ENCODE measurements around the gene POLR3G. TPM values are rescaled to one million over a fixed set of nuclear protein-coding genes. Genes with fewer than 3 reads are reported as not detected.

The POLR3G gene
- total and polyA plus RNA-seq, 7 donors = 1.0 to 4.9 (median 1.8) TPM

DNA sequence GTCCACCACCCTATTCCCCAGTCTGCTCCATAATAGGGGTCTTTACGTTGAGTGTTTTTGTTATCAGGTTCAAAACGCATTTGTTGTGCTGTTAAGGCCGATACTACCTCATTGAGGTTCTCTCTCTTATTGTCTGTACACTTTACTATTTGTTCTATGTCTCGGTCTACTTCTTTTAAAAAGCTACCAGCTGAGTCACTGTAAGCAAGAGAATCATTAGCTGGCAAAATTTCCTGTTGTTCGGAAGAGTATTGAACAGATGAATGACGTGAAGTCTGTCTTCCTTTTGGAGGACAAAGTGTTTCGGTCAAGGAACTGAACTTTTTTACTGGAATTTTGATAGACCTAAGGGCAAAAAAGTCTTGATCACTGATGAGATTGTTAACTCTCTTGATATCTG lies 44.4 kb downstream of the POLR3G start:
- Histone ChIP-seq H3K36me3 (ENCODE audit: insufficient read depth in 1 of 2, low read depth in 1 of 2) (peaks cover 2 to 87% of the 10 kb centered on the region in 2 donors), H3K4me1 (no peaks in the 10 kb centered on the region), H3K9me3 (no peaks in the 10 kb centered on the region), H3K27me3 (ENCODE audit: insufficient read depth in 3 of 3, low read length in 2 of 3) (no peaks in the 10 kb centered on the region), H3K27ac (no peak overlapping the region), H3K4me3 (no peak overlapping the region)
- intact Hi-C loops (cut with DNase I) = no loop called here
- DNase-seq = no peak
- ATAC-seq = no peak
- 92 to 96% (median 94%) methylated on average over 7 of the region's 7 CpGs for WGBS, 3 donors
- TF ChIP-seq, protein P1, sequence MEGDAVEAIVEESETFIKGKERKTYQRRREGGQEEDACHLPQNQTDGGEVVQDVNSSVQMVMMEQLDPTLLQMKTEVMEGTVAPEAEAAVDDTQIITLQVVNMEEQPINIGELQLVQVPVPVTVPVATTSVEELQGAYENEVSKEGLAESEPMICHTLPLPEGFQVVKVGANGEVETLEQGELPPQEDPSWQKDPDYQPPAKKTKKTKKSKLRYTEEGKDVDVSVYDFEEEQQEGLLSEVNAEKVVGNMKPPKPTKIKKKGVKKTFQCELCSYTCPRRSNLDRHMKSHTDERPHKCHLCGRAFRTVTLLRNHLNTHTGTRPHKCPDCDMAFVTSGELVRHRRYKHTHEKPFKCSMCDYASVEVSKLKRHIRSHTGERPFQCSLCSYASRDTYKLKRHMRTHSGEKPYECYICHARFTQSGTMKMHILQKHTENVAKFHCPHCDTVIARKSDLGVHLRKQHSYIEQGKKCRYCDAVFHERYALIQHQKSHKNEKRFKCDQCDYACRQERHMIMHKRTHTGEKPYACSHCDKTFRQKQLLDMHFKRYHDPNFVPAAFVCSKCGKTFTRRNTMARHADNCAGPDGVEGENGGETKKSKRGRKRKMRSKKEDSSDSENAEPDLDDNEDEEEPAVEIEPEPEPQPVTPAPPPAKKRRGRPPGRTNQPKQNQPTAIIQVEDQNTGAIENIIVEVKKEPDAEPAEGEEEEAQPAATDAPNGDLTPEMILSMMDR (IDR thresholded peaks at IDR 0.05) = no peak

DNA sequence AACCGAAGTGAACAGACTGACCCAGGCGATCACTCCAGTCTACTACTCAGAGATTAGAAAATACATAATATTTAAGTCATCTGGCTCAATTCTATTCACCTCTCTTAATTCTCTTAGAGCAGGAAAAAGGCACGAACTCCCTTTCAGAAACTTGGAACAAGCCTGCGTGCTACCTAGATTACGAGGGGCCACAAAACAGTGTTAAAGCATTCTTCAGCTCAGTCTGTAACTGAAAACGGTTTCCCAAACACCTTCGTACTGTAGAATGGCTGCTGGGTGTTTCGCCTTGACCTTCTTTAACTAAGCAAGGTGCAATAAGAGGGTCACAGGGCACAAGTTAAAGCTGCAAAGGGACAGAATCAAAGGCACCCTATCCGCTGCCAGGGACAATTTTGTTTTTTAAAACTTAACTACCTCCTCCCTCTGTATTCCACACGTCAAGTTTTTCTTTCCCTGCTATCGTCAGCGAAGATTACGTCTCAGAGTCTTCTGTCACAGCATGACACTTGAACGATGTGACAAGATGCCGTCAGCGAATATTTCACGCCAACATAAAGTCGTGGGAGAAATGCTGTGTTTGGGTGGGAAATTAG lies 54.0 kb downstream of the POLR3G start:
- Histone ChIP-seq H3K27me3 (ENCODE audit: insufficient read depth in 3 of 3, low read length in 2 of 3) (no peaks in the 10 kb centered on the region), H3K4me3 (peak overlapping the region; percentile 82), H3K9me3 (no peaks in the 10 kb centered on the region), H3K27ac (peak overlapping the region; percentile 88), H3K36me3 (ENCODE audit: insufficient read depth in 1 of 2, low read depth in 1 of 2) (peaks cover 0 to 19% of the 10 kb centered on the region in 2 donors), H3K4me1 (peaks cover 25% of the 10 kb centered on the region)
- peak in 2 of 4 donors; percentile 7 to 13 for ATAC-seq
- DNase-seq = no peak
- intact Hi-C loops (cut with DNase I) = loop anchor here (2.0 to 5.0 kb wide), 2 partner anchors 51 to 54 kb away; partner anchors contain the start of genes MBLAC2 (in 1 of the 2) and POLR3G (in 1 of the 2)
- TF ChIP-seq, protein P1 (IDR thresholded peaks at IDR 0.05) = no peak
- 1 to 2% (median 2%) methylated on average over 18 of the region's 18 CpGs for WGBS, 3 donors

DNA sequence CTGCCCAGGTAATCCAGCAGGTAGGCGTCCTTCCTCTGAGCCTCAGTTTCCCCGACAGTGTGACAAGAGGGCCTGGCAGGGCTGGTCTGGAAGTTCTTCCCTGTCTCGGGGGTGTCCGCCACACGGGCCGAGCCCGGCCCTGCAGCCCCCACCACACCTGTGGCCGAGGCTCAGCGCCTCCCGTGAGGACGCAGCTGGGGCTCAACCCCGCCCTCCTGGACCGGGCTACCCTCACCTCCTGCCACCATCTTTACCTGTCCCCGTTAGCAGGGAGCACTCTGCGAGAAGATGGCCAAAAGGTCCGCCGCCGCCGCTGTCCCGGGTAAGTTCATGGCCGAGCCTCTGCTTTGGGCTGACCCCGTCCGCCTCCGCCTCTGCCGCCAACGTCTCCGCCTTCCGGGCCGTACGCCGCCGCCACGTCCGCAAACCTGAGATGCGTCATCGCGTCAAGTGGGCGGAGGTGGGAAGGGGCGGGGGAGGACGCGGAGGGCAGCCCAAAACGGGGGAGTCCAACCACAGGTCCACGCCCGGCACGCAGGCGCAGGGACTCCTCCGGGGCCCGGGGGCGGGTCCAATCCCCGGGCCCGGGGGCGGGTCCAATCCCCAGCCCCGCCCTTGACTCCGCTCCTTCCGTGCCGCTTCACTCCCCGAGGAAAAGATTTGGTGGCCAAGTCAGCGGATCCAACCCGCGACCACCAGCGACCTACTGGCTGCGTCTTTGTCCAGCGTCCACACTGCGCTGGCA lies 54.7 kb downstream of the POLR3G start, which contains the start of gene LYSMD3:
Gene LYSMD3, minus strand, starts transcription at position 391 of the 745 bp plus-strand sequence. CDS start 4,295 bp downstream, outside the sequence.
- DNase-seq (peak; percentile 98 to 99), ATAC-seq (peak; percentile 99 to 100 (median 99))
- Histone ChIP-seq H3K36me3 (ENCODE audit: insufficient read depth in 1 of 2, low read depth in 1 of 2) (peaks cover 0 to 13% of the 10 kb centered on the region in 2 donors), H3K4me3 (peak within 1 kb of the TSS; percentile 82), H3K9me3 (no peaks in the 10 kb centered on the region), H3K27me3 (ENCODE audit: insufficient read depth in 3 of 3, low read length in 2 of 3) (no peaks in the 10 kb centered on the region), H3K4me1 (peaks cover 25% of the 10 kb centered on the region), H3K27ac (peak within 1 kb of the TSS; percentile 88)
- intact Hi-C loops (cut with DNase I) = loop anchor here (2.0 to 5.0 kb wide), 2 partner anchors 52 to 55 kb away; partner anchors contain the start of genes MBLAC2 (in 1 of the 2) and POLR3G (in 1 of the 2)
- 0 to 1% (median 0%) methylated on average over 49 to 64 of the region's 64 CpGs for WGBS, 3 donors
- TF ChIP-seq, protein P1 (IDR thresholded peaks at IDR 0.05) = no peak

DNA sequence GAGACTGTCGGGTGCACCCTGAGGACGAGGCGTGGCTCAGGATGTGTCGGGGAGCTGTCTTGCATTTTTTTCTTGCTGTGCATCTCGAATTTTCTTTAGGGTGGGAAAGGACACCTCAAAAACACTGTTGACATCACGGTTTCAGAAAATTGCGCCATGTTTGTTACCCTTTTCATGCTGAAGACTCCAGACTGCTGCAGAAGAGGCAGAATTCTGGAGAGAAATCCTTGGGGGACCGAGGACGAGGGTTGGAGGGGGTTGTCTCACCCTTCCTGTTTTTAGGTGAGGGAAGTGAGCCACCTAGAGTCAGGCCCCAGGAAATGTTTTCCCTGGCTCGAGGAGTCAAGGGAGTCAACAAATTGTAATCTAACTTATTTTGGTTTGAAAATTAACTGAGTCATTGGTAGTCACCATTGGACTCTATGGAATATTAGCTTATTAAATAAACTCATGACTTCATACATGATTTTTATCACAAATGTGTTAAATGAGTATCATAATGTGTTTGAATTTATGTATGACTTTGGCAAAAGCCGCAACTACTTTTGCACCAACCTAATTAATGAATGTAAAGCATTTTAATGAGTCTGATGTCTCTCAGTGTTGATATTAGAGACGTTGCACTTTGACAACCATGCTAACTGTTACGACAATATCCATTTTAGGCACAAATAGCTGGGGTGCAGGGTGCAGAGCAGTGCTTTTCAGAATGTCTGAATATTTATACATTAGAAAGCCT lies 55.4 kb downstream of the POLR3G start:
- Histone ChIP-seq H3K27ac (peak overlapping the region; percentile 88), H3K4me3 (peak overlapping the region; percentile 82), H3K9me3 (no peaks in the 10 kb centered on the region), H3K36me3 (ENCODE audit: insufficient read depth in 1 of 2, low read depth in 1 of 2) (peaks cover 0 to 5% of the 10 kb centered on the region in 2 donors), H3K27me3 (ENCODE audit: insufficient read depth in 3 of 3, low read length in 2 of 3) (peaks cover 0 to 2% (median 0%) of the 10 kb centered on the region in 3 donors), H3K4me1 (peaks cover 25% of the 10 kb centered on the region)
- TF ChIP-seq, protein P1 (IDR thresholded peaks at IDR 0.05) = peak; percentile 69
- intact Hi-C loops (cut with DNase I) = loop anchor here (2.0 to 5.0 kb wide), 3 partner anchors 53 to 89 kb away; partner anchors contain the start of genes MBLAC2 (in 1 of the 2) and POLR3G (in 1 of the 2)
- WGBS, 3 donors = 4 to 6% (median 6%) methylated on average over 13 of the region's 13 CpGs
- ATAC-seq (peak; percentile 74 to 84 (median 78)), DNase-seq (peak; percentile 46 to 69)

Data from psoas muscle (tissue), 8 donors.